Adrenal gland (tissue), 5 donors: ENCODE results near the gene CCNK.

ENCODE experiments used
- POLR2A ChIP-seq, 2 donors: fragments of 450-650 bp; IDR thresholded peaks; one replicate each; pipeline ENCODE4 v1.6.1; 2017; ENCODE audit warnings: antibody characterized with exemption in 2 of 2, mild to moderate bottlenecking in 2 of 2, moderate library complexity in 1 of 2
- TF ChIP-seq, protein P1 (sequence below), 6 experiments: fragments of 450-650 bp in 4 of 6; fragments of 200-600 bp in 2 of 6; sonication (generic) in 1 of 6; IDR thresholded peaks; 1 replicate in 5 of 6; 2 replicates in 1 of 6; pipeline versions ENCODE4 v1.5.1 to v1.8.0; 2016 to 2021; ENCODE audit warnings: antibody characterized with exemption in 6 of 6, mild to moderate bottlenecking in 2 of 6, moderate library complexity in 1 of 6
- donor health status: DM: no; HTN: no; CAD: no.

DNA sequence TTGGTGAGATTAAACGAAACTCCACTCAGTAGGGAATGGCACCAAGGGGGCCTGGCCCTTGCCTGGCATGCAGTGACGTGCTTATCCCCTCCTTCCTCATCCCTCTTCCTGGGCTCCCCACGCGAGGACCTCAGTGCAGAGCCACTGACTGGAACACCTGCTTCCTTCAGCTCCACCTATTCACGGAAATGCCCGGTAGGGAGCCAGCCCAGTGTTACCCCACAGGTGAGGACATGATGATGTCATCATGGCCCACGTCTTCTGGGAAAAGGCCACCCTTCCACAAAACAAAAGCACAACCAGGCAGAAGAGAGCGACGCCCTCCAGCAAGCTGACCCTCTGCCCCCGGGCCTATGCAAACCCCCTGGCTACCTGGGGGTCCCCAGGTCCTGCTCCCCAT lies 80.7 kb downstream of the CCNK start:
- TF ChIP-seq, protein P1, sequence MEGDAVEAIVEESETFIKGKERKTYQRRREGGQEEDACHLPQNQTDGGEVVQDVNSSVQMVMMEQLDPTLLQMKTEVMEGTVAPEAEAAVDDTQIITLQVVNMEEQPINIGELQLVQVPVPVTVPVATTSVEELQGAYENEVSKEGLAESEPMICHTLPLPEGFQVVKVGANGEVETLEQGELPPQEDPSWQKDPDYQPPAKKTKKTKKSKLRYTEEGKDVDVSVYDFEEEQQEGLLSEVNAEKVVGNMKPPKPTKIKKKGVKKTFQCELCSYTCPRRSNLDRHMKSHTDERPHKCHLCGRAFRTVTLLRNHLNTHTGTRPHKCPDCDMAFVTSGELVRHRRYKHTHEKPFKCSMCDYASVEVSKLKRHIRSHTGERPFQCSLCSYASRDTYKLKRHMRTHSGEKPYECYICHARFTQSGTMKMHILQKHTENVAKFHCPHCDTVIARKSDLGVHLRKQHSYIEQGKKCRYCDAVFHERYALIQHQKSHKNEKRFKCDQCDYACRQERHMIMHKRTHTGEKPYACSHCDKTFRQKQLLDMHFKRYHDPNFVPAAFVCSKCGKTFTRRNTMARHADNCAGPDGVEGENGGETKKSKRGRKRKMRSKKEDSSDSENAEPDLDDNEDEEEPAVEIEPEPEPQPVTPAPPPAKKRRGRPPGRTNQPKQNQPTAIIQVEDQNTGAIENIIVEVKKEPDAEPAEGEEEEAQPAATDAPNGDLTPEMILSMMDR (IDR thresholded peaks at IDR 0.05), result no peak
- no peak for TF ChIP-seq POLR2A (IDR thresholded peaks at IDR 0.05)
